GM12892 (cell line): ENCODE data around the gene CNTNAP5.

Experiments used
- POLR2A ChIP-seq: IDR thresholded peaks from 2 replicates; pipeline ENCODE4 v1.6.1; 2011; ENCODE audit warnings: low read depth, low read length, control low read depth
- POLR2AphosphoS5 ChIP-seq: IDR thresholded peaks from 2 replicates; pipeline ENCODE4 v1.6.1; 2011; ENCODE audit warnings: low read depth, low read length, control low read depth
- TAF1 ChIP-seq: IDR thresholded peaks from 2 replicates; pipeline ENCODE4 v1.6.1; 2011; ENCODE audit warnings: low read depth, mild to moderate bottlenecking, control low read depth, low read length, borderline replicate concordance

DNA sequence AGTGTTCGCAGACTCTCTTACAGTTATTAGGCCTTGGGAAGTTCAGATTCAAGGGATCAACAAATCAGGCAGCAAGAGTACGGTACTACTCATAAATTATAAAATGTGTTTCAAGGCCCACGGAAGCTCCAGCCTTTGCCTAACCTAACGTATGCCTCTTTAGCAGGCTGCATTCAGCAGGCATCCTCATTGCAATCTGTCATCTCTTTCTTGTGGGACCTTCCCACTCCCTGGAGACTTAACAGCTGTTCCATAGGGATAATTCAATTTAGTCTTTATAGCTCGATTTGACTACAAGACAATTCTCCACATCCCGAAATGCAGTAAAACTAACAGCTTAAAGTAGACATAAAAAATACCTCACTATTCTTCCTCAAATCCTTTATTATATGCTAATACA is 453.7 kb downstream of the CNTNAP5 start:
- TF ChIP-seq POLR2A = no peak
- no peak for TF ChIP-seq POLR2AphosphoS5
- no peak for TF ChIP-seq TAF1
